HepG2 (cell line): Measurements from ENCODE around the gene ZIC2. TPM values are rescaled to one million over a fixed set of nuclear protein-coding genes. Genes with fewer than 3 reads are reported as not detected.

ENCODE experiments used
- ADNP ChIP-seq: sonication (generic); formaldehyde crosslinking; IDR thresholded peaks from 2 replicates; pipeline ENCODE4 v1.4.0; 2020; ENCODE audit warnings: missing genetic modification reagents
- ASH2L ChIP-seq: fragments of 300-600, 200-600 bp; sonication (generic); IDR thresholded peaks from 2 replicates; pipeline ENCODE4 v1.7.0; 2017; ENCODE audit warnings: low read depth, mild to moderate bottlenecking, moderate library complexity, mixed read lengths, low read length; ENCODE audit not compliant: insufficient read length
- BCL6 ChIP-seq: IDR thresholded peaks from 2 replicates; pipeline ENCODE4 v1.6.1; 2016; ENCODE audit warnings: missing genetic modification reagents, missing compliant biosample characterization
- FOXO1 ChIP-seq: sonication (generic); formaldehyde crosslinking; IDR thresholded peaks from 2 replicates; pipeline ENCODE4 v1.4.0; 2020; ENCODE audit warnings: missing genetic modification reagents
- FOXP1 ChIP-seq, 2 experiments: fragments of 450-650 bp in 1 of 2; IDR thresholded peaks; 2 replicates each; pipeline ENCODE4 v1.6.1; 2017 to 2018; ENCODE audit warnings: antibody characterized with exemption in 1 of 2
- FUBP1 ChIP-seq: sonication (generic); formaldehyde crosslinking; IDR thresholded peaks from 2 replicates; pipeline ENCODE4 v1.5.1; 2020; ENCODE audit warnings: missing genetic modification reagents, mild to moderate bottlenecking, borderline replicate concordance
- PAX8 ChIP-seq: sonication (generic); formaldehyde crosslinking; IDR thresholded peaks from 2 replicates; pipeline ENCODE4 v1.8.0; 2022; ENCODE audit warnings: mild to moderate bottlenecking, missing genetic modification reagents, borderline replicate concordance
- RARG ChIP-seq: sonication (generic); formaldehyde crosslinking; IDR thresholded peaks from 2 replicates; pipeline ENCODE4 v1.4.0; 2020; ENCODE audit warnings: low read depth, mild to moderate bottlenecking, missing genetic modification reagents
- RFX3 ChIP-seq: IDR thresholded peaks from 2 replicates; pipeline ENCODE4 v1.6.1; 2016; ENCODE audit warnings: missing biosample characterization, missing genetic modification reagents
- RXRA ChIP-seq: sonication (generic); formaldehyde crosslinking; IDR thresholded peaks from 2 replicates; pipeline ENCODE4 v1.5.1; 2020; ENCODE audit warnings: missing genetic modification reagents
- SAFB2 ChIP-seq: sonication (generic); formaldehyde crosslinking; IDR thresholded peaks from 2 replicates; pipeline ENCODE4 v1.5.1; 2020; ENCODE audit warnings: missing genetic modification reagents, low read depth, mild to moderate bottlenecking, borderline replicate concordance
- SALL2 ChIP-seq: sonication (generic); formaldehyde crosslinking; IDR thresholded peaks from 2 replicates; pipeline ENCODE4 v1.8.1; 2023; ENCODE audit warnings: mild to moderate bottlenecking, missing genetic modification reagents, inconsistent platforms
- SRSF9 ChIP-seq: fragments of 200-400 bp; formaldehyde crosslinking; IDR thresholded peaks from 2 replicates; pipeline ENCODE4 v1.6.1; 2018; ENCODE audit warnings: borderline replicate concordance, mild to moderate bottlenecking, low read depth, low read length; ENCODE audit not compliant: insufficient read depth, poor library complexity, severe bottlenecking
- STAG1 ChIP-seq: sonication (generic); formaldehyde crosslinking; IDR thresholded peaks from 2 replicates; pipeline ENCODE4 v1.4.0; 2020; ENCODE audit warnings: missing genetic modification reagents
- ZNF205 ChIP-seq: IDR thresholded peaks from 2 replicates; pipeline ENCODE4 v1.6.1; 2018; ENCODE audit warnings: missing biosample characterization, missing genetic modification reagents
- ZNF563 ChIP-seq: sonication (generic); formaldehyde crosslinking; IDR thresholded peaks from 2 replicates; pipeline ENCODE4 v1.8.0; 2022; ENCODE audit warnings: mild to moderate bottlenecking, moderate library complexity, missing genetic modification reagents
- ZNF577 ChIP-seq: sonication (generic); formaldehyde crosslinking; IDR thresholded peaks from 2 replicates; pipeline ENCODE4 v1.4.0; 2020; ENCODE audit warnings: mild to moderate bottlenecking, low read depth, missing genetic modification reagents, borderline replicate concordance
- ZNF720 ChIP-seq: sonication (generic); formaldehyde crosslinking; IDR thresholded peaks from 2 replicates; pipeline ENCODE4 v1.4.0; 2020; ENCODE audit warnings: missing genetic modification reagents
- polyA plus RNA-seq, 8 experiments: library from polyadenylated mRNA; depleted of rRNA in 3 of 8; stranded (reverse) in 7 of 8; unstranded in 1 of 8; fragments of >200 nt; fragmentation: Illumina TruSeq in 4 of 8; extraction: Trizol in 4 of 8; gene quantifications; 2 replicates each; pipeline versions ENCODE4 v1.2.1 to v1.2.3, GENCODE V29; 2011 to 2016; ENCODE audit warnings: low read depth in 4 of 8, missing spikeins in 1 of 8, mixed read lengths in 1 of 8; ENCODE audit not compliant: insufficient read depth in 1 of 8
- total RNA-seq, 5 experiments: library from RNA; depleted of rRNA; stranded (reverse); fragments of >200 nt; fragmentation: Illumina TruSeq; extraction: Trizol; gene quantifications; 2 replicates each; pipeline ENCODE4 v1.2.3, GENCODE V29; 2016; ENCODE audit warnings: low read depth in 1 of 5
- TF ChIP-seq, protein P1 (sequence below): IDR thresholded peaks from 2 replicates; pipeline ENCODE4 v1.6.1; 2016; ENCODE audit warnings: missing genetic modification reagents, missing compliant biosample characterization
- TF ChIP-seq, protein P2 (sequence below): sonication (generic); formaldehyde crosslinking; IDR thresholded peaks from 2 replicates; pipeline ENCODE4 v1.5.1; 2020; ENCODE audit warnings: mild to moderate bottlenecking, missing genetic modification reagents, moderate library complexity
- TF ChIP-seq, protein P3 (sequence below): sonication (generic); formaldehyde crosslinking; IDR thresholded peaks from 2 replicates; pipeline ENCODE4 v1.4.0; 2020; ENCODE audit warnings: missing genetic modification reagents

The ZIC2 gene
- total and polyA plus RNA-seq, 2 of the 13 experiments (the other 11 are each of a cell fraction or from before 2014, with no cell fraction given) = 0.13 TPM; not detected in 1

DNA sequence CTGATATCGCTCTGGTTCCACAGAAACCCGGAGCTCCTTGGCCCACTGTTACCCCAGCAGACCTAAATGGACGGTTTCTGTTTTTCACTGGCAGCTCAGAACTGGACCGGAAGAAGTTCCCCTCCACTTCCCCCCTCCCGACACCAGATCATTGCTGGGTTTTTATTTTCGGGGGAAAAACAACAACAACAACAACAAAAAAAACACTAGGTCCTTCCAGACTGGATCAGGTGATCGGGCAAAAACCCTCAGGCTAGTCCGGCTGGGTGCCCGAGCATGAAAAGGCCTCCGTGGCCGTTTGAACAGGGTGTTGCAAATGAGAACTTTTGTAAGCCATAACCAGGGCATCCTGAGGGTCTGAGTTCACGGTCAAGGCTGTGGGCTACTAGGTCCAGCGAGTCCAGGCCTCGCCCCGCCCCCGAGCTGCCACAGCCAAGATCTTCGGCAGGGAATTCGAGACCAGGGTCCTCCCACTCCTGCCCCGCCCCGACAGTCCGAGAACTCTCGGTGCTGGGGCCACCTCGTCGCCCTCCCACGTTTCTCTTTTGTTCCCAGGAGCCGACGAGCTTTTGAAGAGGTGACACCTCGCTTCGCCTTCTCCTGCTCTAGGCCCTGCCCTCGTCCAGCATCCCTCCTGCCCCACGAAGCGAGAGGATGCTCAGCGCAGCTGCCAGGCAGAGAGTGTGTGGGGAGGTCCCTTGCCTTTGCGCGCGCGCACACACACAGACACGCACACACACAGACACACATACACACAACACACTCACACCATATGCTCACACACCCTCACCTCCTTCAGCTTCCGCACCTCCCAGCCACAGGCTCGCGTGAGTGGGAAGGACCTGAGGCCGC is 8.8 kb downstream of the ZIC2 start (continued):
- TF ChIP-seq PAX8 (CRISPR knock-in tag) (no peak), BCL6 (CRISPR knock-in tag) (peak; percentile 70), ZNF720 (CRISPR knock-in tag) (no peak), FOXP1 (IDR thresholded peaks at IDR 0.05) (no peak), FOXP1 (CRISPR knock-in tag; IDR thresholded peaks at IDR 0.05) (no peak), FUBP1 (CRISPR knock-in tag) (no peak), ZNF563 (CRISPR knock-in tag) (no peak), SAFB2 (CRISPR knock-in tag) (no peak), RXRA (CRISPR knock-in tag) (peak; percentile 73), FOXO1 (0 out of 2 replicates have a peak, but pooled peaks have one; percentile 12), ADNP (no peak), RARG (CRISPR knock-in tag) (no peak), SALL2 (no peak), ASH2L (no peak), ZNF577 (CRISPR knock-in tag) (no peak), STAG1 (CRISPR knock-in tag) (no peak), ZNF205 (CRISPR knock-in tag) (no peak), RFX3 (CRISPR knock-in tag) (no peak), SRSF9 (no peak)
- TF ChIP-seq, protein P1, sequence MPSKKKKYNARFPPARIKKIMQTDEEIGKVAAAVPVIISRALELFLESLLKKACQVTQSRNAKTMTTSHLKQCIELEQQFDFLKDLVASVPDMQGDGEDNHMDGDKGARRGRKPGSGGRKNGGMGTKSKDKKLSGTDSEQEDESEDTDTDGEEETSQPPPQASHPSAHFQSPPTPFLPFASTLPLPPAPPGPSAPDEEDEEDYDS (CRISPR knock-in tag) = no peak
- TF ChIP-seq, protein P2, sequence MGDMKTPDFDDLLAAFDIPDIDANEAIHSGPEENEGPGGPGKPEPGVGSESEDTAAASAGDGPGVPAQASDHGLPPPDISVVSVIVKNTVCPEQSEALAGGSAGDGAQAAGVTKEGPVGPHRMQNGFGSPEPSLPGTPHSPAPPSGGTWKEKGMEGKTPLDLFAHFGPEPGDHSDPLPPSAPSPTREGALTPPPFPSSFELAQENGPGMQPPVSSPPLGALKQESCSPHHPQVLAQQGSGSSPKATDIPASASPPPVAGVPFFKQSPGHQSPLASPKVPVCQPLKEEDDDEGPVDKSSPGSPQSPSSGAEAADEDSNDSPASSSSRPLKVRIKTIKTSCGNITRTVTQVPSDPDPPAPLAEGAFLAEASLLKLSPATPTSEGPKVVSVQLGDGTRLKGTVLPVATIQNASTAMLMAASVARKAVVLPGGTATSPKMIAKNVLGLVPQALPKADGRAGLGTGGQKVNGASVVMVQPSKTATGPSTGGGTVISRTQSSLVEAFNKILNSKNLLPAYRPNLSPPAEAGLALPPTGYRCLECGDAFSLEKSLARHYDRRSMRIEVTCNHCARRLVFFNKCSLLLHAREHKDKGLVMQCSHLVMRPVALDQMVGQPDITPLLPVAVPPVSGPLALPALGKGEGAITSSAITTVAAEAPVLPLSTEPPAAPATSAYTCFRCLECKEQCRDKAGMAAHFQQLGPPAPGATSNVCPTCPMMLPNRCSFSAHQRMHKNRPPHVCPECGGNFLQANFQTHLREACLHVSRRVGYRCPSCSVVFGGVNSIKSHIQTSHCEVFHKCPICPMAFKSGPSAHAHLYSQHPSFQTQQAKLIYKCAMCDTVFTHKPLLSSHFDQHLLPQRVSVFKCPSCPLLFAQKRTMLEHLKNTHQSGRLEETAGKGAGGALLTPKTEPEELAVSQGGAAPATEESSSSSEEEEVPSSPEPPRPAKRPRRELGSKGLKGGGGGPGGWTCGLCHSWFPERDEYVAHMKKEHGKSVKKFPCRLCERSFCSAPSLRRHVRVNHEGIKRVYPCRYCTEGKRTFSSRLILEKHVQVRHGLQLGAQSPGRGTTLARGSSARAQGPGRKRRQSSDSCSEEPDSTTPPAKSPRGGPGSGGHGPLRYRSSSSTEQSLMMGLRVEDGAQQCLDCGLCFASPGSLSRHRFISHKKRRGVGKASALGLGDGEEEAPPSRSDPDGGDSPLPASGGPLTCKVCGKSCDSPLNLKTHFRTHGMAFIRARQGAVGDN = peak; percentile 27
- TF ChIP-seq, protein P3, sequence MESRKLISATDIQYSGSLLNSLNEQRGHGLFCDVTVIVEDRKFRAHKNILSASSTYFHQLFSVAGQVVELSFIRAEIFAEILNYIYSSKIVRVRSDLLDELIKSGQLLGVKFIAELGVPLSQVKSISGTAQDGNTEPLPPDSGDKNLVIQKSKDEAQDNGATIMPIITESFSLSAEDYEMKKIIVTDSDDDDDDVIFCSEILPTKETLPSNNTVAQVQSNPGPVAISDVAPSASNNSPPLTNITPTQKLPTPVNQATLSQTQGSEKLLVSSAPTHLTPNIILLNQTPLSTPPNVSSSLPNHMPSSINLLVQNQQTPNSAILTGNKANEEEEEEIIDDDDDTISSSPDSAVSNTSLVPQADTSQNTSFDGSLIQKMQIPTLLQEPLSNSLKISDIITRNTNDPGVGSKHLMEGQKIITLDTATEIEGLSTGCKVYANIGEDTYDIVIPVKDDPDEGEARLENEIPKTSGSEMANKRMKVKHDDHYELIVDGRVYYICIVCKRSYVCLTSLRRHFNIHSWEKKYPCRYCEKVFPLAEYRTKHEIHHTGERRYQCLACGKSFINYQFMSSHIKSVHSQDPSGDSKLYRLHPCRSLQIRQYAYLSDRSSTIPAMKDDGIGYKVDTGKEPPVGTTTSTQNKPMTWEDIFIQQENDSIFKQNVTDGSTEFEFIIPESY (CRISPR knock-in tag) = peak; percentile 55; the same call in 1 of the 2 replicates
